Thyroid gland (tissue), 4 donors: ENCODE results near the gene PLAC9.

Experiments
- CTCF ChIP-seq, 6 experiments: fragments of 200-600 bp in 3 of 6; fragments of 450-650 bp in 3 of 6; sonication (generic) in 3 of 6; IDR thresholded peaks; one replicate each; pipeline ENCODE4 v1.5.1; 2016 to 2019; ENCODE audit warnings: antibody characterized with exemption in 6 of 6, mild to moderate bottlenecking in 2 of 6, inconsistent platforms in 1 of 6, moderate library complexity in 1 of 6
- POLR2A ChIP-seq, 2 donors: fragments of 450-650 bp; IDR thresholded peaks; one replicate each; pipeline ENCODE4 v1.6.1; 2017; ENCODE audit warnings: antibody characterized with exemption in 2 of 2, mild to moderate bottlenecking in 2 of 2, moderate library complexity in 1 of 2

- TF ChIP-seq CTCF (IDR thresholded peaks at IDR 0.05) (no peak), POLR2A (IDR thresholded peaks at IDR 0.05) (no peak)
These were observed 26.8 kb downstream of the PLAC9 start for GRCh38 chr10:80159166-80159873.
